Activated CD8-positive, alpha-beta memory T cell treated with anti-CD3 and anti-CD28 coated beads, Interleukin-2, amount 50 U/mL, for 4 hours (primary cell): ENCODE measurements around the gene PARP16.
"Not testable (repeated sequence)": the region's sequence is repeated elsewhere in the genome, so short reads cannot be mapped to it uniquely, and the experiment has no call there.

Experiments used
- DNase-seq: peaks from one replicate; pipeline ENCODE4 v3.0.0-alpha.2; 2020

Gene PARP16

GRCh38 chr15:65231306-65231705 lies 55.4 kb downstream of the PARP16 start:
- DNase-seq, result no peak

GRCh38 chr15:65226901-65227300 lies 59.8 kb downstream of the PARP16 start:
- not testable (repeated sequence) for DNase-seq

- DNase-seq, result no peak
These were observed 60.5 kb downstream of the PARP16 start for GRCh38 chr15:65226221-65226620.

GRCh38 chr15:65223996-65224395 lies 62.7 kb downstream of the PARP16 start:
- DNase-seq, result no peak

- DNase-seq, result no peak
These were observed 63.8 kb downstream of the PARP16 start for GRCh38 chr15:65222891-65223290.

- no peak for DNase-seq
These were observed 65.0 kb downstream of the PARP16 start for GRCh38 chr15:65221697-65222096.

GRCh38 chr15:65219137-65219536 lies 67.5 kb downstream of the PARP16 start:
- DNase-seq, result no peak

- no peak for DNase-seq
These were observed 68.9 kb downstream of the PARP16 start for GRCh38 chr15:65217526-65218482.

GRCh38 chr15:65215496-65215895 lies 71.2 kb downstream of the PARP16 start:
- DNase-seq, result no peak

- DNase-seq, result no peak
These were observed 72.7 kb downstream of the PARP16 start for GRCh38 chr15:65214010-65214409.

- DNase-seq, result no peak
These were observed 73.4 kb downstream of the PARP16 start for GRCh38 chr15:65213241-65213640.

- peak; percentile 26 for DNase-seq
These were observed 74.6 kb downstream of the PARP16 start for GRCh38 chr15:65212097-65212496.

- no peak for DNase-seq
These were observed 75.2 kb downstream of the PARP16 start for GRCh38 chr15:65211482-65211982.

- DNase-seq, result no peak
These were observed 75.8 kb downstream of the PARP16 start, which contains the start of gene CILP for GRCh38 chr15:65210770-65211481. TSS of gene CILP (minus strand) at chr15:65211473. CDS start at chr15:65209755, 1,718 bp downstream.

GRCh38 chr15:65209701-65210643 lies 76.7 kb downstream of the PARP16 start:
- DNase-seq, result no peak

GRCh38 chr15:65208647-65209046 lies 78.0 kb downstream of the PARP16 start:
- no peak for DNase-seq
